Neural cell (in vitro differentiated cells): Measurements from ENCODE around the gene NUFIP2.

Source experiments
- CTCF ChIP-seq: fragments of 450-650 bp; IDR thresholded peaks from 2 replicates; pipeline ENCODE4 v1.5.1; 2014; ENCODE audit warnings: antibody characterized with exemption, mild to moderate bottlenecking, moderate library complexity; ENCODE audit not compliant: poor library complexity, severe bottlenecking
- EP300 ChIP-seq: fragments of 450-650 bp; conservative IDR thresholded peaks from 2 replicates; pipeline ENCODE4 v1.6.1; 2014; ENCODE audit warnings: antibody characterized with exemption, mild to moderate bottlenecking, moderate library complexity; ENCODE audit not compliant: poor library complexity, severe bottlenecking
- EZH2 ChIP-seq: fragments of 200-600, 300-800 bp; shearing (Covaris generic), sonication (generic); IDR thresholded peaks from 2 replicates; pipeline ENCODE4 v1.6.1; 2014; ENCODE audit warnings: antibody characterized with exemption, low read length, borderline replicate concordance, mild to moderate bottlenecking; ENCODE audit not compliant: insufficient read depth, poor library complexity, severe bottlenecking
- MXI1 ChIP-seq: fragments of 450-650 bp; conservative IDR thresholded peaks from 2 replicates; pipeline ENCODE4 v1.6.1; 2014; ENCODE audit warnings: antibody characterized with exemption, mild to moderate bottlenecking; ENCODE audit not compliant: poor library complexity, severe bottlenecking
- POLR2AphosphoS5 ChIP-seq: IDR thresholded peaks from 2 replicates; pipeline ENCODE4 v1.6.1; 2012
- RAD21 ChIP-seq: fragments of 450-650 bp; conservative IDR thresholded peaks from 2 replicates; pipeline ENCODE4 v1.6.1; 2014; ENCODE audit warnings: antibody characterized with exemption, mild to moderate bottlenecking, moderate library complexity
- REST ChIP-seq: IDR thresholded peaks from 2 replicates; pipeline ENCODE4 v1.6.1; 2012; ENCODE audit warnings: borderline replicate concordance
- SMC3 ChIP-seq: fragments of 450-650 bp; conservative IDR thresholded peaks from 2 replicates; pipeline ENCODE4 v1.6.1; 2014; ENCODE audit warnings: antibody characterized with exemption, mild to moderate bottlenecking, moderate library complexity; ENCODE audit not compliant: poor library complexity
- TAF1 ChIP-seq: IDR thresholded peaks from 2 replicates; pipeline ENCODE4 v1.6.1; 2012; ENCODE audit warnings: low read depth

- TF ChIP-seq POLR2AphosphoS5 = no peak
- no peak for TF ChIP-seq CTCF
- no peak for TF ChIP-seq MXI1
- no peak for TF ChIP-seq EZH2
- no peak for TF ChIP-seq REST
- TF ChIP-seq TAF1 = no peak
- no peak for TF ChIP-seq RAD21
- no peak for TF ChIP-seq EP300
- no peak for TF ChIP-seq SMC3
Observed at GRCh38 chr17:29214215-29215146, 79.5 kb downstream of the NUFIP2 start.
